Islet precursor cell (in vitro differentiated cells): Measurements from ENCODE around the gene ZFP90.
"Not testable (repeated sequence)": the region's sequence is repeated elsewhere in the genome, so short reads cannot be mapped to it uniquely, and the experiment has no call there.

Experiments used
- DNase-seq: peaks from one replicate; pipeline ENCODE4 v3.0.0-alpha.2; 2018

ZFP90 gene

DNA sequence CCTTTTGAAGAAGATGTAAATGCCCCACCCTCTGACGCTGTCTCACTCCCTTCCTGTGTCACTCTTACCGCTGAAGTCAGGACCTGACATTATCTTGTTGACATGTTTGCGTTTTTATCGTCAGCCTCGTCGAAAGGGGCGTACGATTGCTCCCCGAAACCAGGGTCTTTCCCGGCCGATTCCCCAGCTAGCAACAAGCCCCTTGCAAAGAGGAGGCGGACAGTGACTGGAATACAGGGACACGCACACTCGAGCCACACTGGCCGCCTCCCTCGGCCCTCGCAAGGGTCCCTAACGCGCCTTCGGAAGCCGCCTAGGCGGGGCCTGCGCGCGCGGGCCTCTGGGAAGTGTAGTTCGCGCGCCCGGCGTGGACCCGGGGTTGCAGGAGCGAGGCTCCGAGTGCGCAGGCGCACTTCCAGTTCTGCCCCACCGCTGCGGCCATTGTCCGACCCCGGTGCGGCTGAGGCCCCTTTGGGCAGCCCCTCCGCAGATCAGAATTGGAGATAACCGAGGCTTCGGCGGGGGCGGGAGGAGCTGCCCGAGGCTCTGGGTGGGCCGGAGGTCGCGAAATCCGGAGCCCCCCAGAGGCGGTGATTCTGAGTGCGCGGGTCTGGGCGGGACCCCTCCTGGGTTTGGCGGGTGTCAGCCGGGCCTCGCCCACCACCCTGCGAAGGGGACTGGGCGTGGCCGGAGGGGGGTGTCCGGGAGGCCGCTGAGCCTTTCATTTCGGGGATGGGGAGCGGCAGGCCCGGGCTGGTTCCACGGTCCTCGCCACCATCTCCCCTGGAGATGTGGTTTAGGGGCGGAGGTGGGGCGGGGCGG, at the start of gene ZFP90:
Gene ZFP90 (plus strand): TSS at position 412 of the 822 bp plus-strand sequence. CDS start 502 bp downstream, outside the sequence.
- peak; percentile 93 for DNase-seq

DNA sequence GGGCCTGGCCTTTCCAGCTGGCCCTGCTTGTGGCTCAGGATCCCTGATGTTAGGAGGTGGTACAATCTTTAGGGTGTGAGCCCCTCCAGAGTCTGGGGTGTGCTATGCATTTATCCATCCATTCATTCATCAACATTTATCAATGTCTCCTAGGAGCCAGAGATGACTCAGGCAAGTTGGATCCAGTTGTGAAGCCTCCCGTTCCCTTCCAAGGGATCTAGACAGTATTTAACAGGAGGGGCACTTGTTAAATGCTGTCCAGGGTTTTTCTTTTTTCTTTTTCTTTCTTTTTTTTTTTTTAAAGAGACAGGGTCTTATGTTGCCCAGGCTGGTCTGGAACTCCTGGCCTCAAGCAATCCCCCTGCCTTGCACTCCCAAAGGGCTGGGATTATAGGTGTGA, 48.7 kb upstream of the ZFP90 start:
- no peak for DNase-seq

DNA sequence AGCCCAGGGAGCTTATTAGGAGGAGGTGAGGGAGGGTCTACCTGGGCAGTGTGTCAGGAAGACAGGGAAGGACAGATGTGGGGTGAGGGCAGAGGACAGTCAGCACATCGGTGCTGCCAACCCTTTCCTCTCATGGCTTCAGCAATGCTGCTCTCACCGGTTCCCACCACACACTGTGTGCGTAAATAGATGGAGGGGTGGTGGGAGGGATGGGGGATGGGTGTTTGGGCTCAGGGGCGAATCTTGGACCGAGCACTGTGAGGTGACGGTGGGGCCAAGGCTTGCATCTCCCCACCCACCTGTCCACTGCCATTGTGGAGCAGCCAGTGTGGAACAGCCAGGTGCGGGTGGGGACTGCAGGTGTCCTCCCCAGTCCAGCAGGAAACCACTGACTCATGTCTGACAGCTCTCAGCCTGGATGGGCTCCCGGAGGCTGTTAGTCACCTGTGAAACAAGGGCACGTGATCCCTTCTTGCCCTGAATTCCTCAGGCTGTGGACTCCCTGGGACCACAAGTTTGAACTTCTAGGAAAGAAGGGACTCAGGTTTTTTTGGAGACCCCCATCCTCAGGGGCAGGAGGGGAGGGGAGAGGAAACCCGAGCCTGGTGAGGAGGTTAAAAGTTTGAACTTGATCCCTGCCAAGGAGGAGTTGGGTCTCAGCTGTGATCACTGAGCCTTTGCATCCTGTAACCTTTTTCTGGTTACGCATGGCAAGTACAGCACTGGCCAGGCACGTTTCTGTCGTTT, 48.1 kb upstream of the ZFP90 start:
- DNase-seq: peak; percentile 89

DNA sequence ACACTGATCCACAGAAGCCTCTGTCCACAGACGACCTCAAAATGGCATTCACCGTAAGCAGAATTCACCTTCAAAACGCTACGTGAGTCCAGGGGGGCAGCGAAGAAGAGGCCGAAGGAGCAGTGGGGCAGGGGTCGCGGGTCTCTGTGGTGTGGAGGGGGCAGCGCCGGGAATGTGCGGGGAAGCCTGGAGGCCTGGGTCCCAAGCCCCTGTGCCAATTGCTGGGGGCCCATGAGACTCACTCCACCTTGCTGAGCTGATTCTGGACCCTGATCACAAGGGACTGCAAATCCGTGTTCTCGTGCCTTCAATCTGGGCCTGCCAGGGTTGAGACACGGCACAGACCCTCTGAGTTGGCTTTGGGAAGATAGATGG, 47.5 kb upstream of the ZFP90 start:
- no peak for DNase-seq

DNA sequence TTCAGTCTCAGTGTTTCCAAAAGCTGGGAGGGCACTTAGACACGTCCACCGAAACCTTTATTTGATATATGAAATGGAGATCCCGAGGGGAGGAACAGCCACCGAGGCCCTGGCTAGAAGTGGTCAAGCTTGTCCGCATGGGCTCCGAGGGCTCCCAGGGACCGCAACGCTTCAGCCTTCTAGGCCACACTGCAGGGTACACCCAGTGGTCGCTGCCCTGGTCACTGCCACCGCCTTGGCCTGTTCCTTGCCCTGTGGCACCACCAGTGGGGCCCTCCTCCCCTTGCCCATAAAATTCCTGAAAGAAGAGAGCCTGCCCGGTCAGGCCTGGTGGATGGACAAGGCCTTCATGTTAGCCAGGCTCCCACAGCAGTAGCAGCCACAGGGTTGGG, 46.9 kb upstream of the ZFP90 start:
- no peak for DNase-seq

DNA sequence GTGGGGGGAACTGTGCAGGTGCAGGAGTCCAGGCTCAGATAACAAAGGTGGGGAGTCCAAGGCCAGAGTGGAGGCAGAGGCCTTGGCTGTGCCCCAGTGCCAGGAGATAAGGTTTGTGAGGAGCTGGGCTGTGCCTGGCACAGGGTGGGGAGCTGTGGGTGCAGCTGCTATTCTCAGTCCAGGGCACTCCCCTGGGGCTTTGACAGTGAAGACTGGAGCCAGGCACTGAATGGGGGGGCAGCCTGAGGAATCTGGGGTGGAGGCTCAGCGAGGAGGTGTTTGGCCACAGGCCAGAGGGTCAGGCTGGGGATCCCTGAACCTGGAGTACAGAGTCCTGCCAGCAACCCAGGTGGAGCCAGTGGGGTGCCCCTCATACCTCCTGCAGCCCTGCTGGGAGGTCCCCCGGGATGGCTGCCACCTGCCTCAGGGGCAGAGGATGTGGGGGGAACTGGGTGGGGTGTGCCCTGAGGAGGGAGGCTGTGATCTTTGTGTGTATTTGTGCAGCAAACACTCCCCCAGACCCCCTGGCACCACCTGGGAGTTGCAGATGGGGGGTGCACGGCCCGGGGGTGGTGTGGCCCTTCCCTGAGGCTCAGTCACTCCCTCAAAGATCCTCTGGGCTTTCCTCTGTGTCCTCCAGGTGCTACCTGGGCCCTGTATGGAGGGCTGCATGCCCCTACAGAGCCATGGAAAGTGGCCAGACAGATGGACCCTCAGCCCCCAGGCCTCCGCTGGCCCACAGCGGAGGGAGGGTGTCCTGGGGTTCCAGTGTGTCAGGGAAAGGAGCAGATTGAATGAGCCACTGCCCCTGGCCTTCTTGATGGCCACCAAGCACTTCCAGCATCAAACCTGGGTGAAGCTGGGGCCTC, 46.3 kb upstream of the ZFP90 start:
- no peak for DNase-seq

DNA sequence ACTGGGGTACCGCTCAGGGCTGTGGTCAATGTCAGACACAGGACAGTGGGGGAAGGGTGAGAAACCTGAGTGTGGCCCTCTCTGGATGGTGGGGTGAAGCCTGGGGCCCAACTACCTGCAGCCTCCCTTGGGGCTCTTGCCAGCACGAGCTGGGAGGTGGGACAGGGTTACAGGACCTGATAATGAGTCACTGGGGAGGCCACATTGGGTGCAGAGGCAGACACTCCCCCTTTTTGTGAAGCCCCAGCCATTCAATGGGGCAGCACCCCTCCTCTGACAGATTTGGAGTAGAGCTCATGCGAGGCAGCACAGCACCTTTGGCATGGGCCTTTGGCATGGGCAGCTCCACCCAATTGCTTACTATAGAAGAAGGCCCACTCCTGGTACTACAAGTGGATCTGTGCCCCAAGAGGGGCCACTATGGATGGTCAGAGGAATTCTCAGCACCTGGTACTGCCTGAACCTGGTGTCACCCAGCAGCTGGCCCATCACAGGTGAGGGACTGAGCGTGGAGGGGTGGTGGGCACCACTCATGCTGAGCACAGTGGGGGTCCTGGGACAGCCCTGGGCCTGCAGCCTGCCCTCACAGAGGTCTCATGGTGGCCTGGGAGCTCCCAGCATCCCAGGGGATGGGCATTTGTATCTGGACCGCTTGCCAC, 45.5 kb upstream of the ZFP90 start:
- DNase-seq: no peak

DNA sequence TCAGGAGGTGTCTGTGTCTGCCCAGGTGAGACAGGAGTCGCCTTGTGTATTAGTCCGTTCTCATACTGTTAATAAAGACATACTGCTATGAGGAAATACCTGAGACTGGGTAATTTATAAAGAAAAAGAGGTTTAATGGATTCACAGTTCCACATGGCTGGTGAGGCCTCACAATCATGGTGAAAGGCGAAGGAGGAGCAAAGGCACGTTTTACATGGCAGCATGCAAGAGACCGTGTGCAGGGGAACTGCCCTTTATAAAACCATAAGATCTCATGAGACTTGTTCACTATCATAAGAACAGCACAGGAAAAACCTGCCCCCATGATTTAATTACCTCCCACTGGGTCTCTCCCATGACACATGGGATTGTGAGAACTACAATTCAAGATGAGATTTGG, 44.8 kb upstream of the ZFP90 start:
- not testable (repeated sequence) for DNase-seq

DNA sequence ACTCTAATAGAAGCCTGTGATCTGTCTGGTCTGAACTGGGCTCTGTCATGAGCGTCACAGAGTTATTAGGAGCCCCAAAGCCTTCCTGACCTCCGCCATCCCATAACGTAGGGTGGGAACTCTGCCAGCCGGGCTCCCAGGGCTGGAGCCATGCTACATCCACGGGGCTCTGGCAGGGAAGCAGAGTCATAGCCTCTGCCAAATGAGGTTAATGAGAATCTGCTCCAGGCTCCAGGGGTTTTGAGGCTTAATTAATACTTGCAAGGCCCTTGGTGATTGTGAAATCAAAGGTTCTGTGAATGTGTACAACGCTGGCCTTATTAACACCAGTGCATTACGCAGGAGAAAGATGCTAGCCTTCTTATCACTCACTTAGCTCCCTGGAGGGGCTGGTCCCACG, 42.4 kb upstream of the ZFP90 start:
- no peak for DNase-seq

DNA sequence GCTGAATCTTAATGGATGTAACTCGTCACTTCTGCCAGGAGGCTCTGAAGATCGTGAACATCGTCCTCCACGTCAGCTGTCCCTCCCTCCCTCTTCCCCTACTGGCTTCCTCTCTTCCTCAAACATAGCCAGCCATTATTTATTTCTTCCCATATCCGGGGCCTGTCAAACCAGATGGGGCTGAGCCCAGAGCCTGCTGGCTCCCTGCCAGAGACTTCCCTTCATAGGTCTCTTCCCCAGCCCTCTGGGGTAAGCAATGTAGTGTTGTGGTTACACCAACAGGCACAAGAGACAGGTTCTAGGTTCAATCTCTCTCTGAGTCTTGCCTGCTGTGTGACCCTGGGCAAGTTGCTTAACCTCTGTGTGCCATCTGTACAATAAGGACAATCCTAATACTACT, 40.1 kb upstream of the ZFP90 start:
- no peak for DNase-seq

DNA sequence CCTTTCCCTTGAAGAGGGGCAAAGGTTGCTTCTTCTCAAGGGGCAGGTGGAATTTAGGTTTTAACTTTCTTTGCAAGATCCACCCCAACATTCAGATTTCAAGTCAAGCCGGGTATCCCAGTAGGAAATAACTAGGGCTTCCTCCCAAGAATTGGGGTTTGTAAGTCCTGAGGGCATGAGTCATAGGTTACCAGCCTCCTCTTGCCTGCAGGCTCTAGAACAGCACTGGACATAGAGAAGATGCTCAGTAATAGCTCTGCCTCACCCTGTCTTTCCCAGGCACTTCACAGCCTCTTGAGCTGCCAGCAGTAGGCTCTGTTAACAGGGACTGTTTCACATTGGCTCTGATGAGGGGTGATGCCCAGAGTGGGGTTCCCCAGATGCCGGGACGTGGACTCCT, 35.8 kb upstream of the ZFP90 start:
- peak; percentile 51 for DNase-seq

DNA sequence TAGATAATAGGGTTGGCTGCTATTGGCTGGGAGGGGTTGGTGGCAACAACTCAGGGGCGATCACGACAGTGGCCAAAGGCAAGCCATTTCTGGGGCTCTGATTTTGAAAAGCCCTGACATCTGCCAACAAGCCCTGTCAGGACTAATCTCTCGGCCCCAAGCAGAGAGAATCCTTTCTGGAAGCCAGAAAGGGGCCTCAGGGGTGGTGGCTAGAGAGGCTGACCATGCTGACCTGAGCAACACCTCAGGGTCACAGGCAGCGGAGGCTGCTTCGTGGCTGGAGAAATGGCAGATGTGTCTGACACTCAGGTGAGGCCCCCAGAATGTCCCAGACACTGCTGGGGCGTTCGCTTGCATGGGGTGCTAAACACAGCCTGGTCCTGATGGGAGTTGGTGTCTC, 35.0 kb upstream of the ZFP90 start:
- DNase-seq: no peak

DNA sequence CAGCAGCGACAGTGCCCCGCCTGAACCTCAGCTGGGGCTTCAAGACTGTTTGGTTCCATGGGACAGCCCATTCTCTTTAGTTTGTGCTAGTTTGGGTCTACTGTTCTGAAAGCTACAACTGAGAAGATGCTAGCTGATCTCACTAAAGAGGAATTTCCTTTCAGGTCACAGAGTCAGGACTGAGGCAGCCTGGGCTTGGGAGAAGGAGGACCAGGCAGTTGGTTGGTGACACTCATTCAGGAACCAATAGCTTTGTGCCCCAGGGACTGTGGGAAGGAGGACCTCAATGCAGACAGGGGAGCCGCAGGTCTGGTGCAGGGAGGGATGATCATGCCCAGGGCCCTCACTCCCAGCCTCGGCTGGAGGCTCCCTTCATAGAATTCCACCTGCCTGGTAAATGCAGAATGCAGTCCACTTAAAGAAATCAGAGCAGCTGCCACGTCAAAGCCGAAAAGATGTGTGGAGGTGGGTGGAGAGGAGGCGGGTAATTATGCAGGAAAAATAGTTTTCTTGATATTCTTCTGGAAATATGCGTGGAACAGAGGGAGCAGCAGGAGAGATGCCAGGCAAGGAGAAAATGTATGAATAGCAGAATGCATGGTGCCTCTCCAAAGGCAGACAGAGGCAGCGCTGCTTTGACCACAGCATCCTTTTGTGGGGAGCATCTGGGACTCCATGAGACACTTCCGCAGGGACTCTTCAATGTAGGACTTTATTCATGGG, 32.6 kb upstream of the ZFP90 start:
- peak; percentile 66 for DNase-seq

DNA sequence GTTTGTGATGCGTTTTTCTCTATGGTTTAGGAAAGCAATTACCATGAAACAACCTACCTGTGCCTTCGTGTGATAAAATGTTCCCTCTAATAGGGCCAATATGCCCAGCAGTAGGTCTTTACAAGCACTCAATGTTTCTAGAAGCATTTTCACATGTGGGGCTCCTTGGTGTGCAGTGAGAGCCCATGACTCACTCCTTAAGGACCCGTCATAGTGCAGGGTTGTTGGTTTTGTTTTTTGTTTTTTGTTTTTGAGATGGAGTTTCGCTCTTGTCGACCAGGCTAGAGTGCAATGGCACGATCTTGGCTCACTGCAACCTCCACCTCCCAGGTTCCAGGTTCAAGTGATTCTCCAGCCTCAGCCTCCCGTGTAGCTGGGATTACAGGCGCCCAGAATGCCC, 31.1 kb upstream of the ZFP90 start:
- DNase-seq: no peak

DNA sequence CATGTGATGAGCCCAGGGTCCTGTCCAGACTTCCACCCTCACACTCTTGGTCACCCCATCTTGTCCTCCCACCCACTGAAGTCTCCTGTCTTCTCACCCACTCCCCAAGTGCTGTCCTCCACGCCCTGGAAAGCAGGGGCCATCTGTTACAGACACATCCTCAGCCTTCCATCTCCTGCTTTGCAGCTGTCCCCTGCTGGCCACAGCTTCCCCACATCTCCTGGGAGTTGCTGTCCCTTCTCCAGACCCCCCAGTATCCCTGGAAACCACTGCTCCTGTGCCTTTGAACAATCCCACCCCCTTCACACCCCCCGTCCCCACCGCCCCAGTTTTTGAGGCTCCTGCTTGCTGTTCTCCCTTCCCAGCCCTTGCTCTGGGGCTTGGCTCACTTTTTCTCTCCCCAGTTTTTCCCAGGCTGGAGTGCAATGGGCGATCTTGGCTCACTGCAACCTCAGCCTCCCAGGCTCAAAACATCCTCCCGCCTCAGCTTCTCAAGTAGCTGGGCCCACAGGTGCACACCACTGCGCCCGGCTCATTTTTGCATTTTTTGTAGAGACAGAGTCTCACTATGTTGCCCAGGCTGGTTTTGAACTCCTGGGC, 30.4 kb upstream of the ZFP90 start:
- no peak for DNase-seq

DNA sequence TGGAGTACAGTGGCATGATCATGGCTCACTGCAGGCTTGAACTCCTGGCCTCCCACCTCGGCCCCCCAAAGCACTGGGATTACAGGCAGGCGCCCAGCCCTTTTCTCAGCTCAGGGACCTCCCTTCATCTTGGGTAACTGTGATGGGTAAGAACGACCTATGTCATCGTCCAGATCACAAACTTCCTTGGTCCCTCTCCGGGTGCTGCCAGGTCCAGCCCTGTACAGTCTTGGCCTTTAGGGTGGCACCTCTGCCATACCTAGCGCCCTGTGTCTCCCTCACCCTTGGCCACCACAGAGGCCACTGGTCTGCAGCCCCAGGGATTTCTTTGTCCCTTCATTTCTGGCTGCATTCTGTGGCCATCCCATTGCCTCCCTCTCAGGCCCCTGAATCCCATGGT, 29.7 kb upstream of the ZFP90 start:
- DNase-seq: no peak

DNA sequence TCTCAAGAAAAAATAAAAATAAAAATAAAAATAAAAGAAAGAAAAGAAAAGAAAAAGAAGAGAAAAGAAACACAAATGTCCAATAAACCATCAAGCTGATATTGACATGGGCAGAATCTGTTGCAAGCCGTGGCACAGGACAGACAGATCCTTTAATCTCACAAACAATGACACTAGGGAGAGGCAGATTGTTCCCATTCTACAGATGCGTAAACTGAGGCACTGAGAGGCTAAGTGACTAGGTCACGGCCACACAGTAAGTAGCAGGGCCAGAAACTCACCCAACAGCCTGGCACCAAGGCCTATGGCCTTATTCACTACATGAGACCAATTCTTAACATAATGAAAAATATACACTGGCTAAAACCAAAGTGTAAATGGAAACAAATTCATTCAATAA, 28.3 kb upstream of the ZFP90 start:
- no peak for DNase-seq

DNA sequence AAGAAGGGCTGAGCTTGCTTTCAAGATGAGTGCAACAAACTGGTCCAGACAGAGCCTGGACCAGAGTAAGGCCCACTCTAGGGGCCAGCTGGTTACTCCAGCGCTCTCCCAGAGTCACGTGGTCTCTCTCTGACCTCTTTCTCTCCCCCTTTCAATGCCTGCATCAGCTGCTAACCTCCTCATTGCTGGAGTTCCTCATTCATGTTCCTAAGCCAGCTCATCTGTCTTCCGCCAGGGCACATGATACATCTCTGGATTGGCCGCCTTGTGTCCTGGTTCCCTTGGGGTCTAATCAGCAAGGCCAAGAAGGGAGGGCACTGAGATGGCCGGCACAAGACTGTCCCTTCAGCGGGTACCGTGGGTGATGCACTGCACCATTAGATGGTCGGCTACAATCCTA, 26.9 kb upstream of the ZFP90 start:
- DNase-seq: no peak

DNA sequence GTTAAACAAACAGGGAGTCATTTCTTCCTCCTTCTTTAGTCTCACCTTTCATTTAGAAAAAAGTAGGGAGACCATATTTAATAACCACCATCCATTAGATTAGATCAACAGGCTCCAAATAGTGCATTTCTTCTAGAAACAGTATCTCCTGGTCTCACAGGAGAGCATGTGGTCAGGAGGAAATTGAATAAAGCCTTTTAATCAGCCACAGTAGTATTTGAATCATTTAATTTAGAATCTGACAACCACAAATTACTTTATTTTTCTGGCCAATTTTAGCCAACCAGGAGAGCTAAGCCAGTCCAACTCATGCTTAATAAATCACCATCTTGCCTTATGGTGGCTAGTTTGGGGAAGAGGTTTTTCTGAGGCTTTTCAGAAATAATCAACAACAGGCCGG, 26.3 kb upstream of the ZFP90 start:
- DNase-seq: no peak

DNA sequence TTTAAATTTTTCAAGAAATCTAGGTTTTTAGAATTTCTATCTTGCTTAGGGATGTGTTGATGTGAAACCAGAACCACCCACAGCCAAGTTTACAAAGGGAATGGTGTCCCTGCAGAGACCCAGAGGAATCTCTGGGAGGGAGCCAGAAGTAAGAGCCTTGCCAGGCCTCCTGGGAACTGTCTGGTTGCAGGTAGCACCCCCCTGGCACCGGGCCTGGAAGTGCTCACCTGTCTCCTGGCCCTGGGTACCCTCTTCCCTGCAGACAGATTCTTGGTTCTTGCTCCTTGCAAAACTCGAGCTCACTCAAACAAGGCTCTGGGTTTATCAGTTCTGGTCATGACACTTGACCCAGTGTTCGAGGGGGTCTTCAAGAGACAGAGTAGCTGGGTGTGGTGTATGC, 24.6 kb upstream of the ZFP90 start:
- no peak for DNase-seq

DNA sequence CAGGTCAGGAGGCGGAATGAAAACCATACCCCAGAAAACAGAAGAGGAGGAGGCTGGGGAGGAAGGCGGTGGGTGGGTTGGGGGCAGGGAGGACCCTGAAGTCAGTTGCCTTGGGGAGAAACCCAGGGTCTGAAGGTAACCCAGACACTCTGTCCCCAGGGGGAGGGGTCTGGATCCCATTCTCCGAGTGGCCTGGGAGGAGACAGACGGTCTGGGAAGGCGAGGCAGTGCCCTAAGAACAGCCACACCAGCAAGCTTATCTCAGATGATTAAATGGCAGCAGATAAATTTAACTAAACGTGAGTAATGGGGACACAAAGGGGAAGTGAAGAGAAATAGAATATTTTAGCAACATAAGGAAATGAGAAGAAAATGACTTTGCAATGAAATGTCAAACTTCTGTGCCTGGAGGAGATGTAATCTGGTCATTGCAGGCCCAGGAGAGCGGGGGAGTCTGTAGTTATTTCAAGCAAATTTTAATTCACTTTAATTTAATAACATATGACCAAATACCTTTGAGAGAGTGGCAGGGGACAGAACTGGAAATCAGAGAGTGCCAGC, 21.4 kb upstream of the ZFP90 start:
- no peak for DNase-seq
